Kidney (tissue), 14 donors: ENCODE data around the gene PICALM. TPM values are rescaled to one million over a fixed set of nuclear protein-coding genes. Genes with fewer than 3 reads are reported as not detected.

Experiments
- DNase-seq, 5 donors: peaks; one replicate each; pipeline ENCODE4 v3.0.0-alpha.2; 2013 to 2020
- FAIRE-seq: peaks from 2 replicates; lab custom pipeline; 2012; peaks lifted over from hg19 to GRCh38; lab: Jason Lieb, UNC
- H3K27ac ChIP-seq, 2 donors: one replicate each; pipeline ENCODE4 v1.7.0; 2013; ENCODE audit warnings: low read depth in 2 of 2, low read length in 2 of 2, inconsistent platforms in 1 of 2
- H3K27me3 ChIP-seq: one replicate; pipeline ENCODE4 v1.7.1; 2013; ENCODE audit warnings: low read length, inconsistent platforms; ENCODE audit not compliant: control insufficient read depth, insufficient read depth
- H3K36me3 ChIP-seq, 3 donors: one replicate each; pipeline versions ENCODE4 v1.7.0 to v1.7.1; 2013; ENCODE audit warnings: low read length in 3 of 3, control low read depth in 1 of 3, inconsistent platforms in 1 of 3; ENCODE audit not compliant: insufficient read depth in 3 of 3, control insufficient read depth in 2 of 3
- H3K4me1 ChIP-seq, 3 donors: one replicate each; pipeline versions ENCODE4 v1.7.0 to v1.7.1; 2013; ENCODE audit warnings: low read length in 3 of 3, inconsistent platforms in 1 of 3, low read depth in 1 of 3; ENCODE audit not compliant: control insufficient read depth in 2 of 3, insufficient read depth in 2 of 3
- H3K4me3 ChIP-seq, 3 donors: one replicate each; pipeline versions ENCODE4 v1.7.0 to v1.8.1; 2013; ENCODE audit warnings: low read length in 3 of 3, control low read depth in 1 of 3, inconsistent platforms in 1 of 3
- H3K9ac ChIP-seq, 3 donors: one replicate each; pipeline versions ENCODE4 v1.7.0 to v1.7.1; 2013; ENCODE audit warnings: low read length in 3 of 3, control low read depth in 1 of 3, inconsistent platforms in 1 of 3
- H3K9me3 ChIP-seq, 3 donors: one replicate each; pipeline versions ENCODE4 v1.7.0 to v1.7.1; 2013; ENCODE audit warnings: low read length in 3 of 3, control low read depth in 1 of 3, inconsistent platforms in 1 of 3; ENCODE audit not compliant: control insufficient read depth in 2 of 3, insufficient read depth in 1 of 3
- intact Hi-C: fragments of 100-400 bp; cut with DNase I; formaldehyde crosslinking; loops from one replicate; pipeline ENCODE4 v1.11.1; 2022
- polyA plus RNA-seq: library from polyadenylated mRNA; stranded (reverse); fragments of 350-450 nt; fragmentation: Illumina TruSeq; extraction: RNeasy Lipid Tissue Mini Kit (QIAGEN cat#74804); gene quantifications from one replicate; pipeline ENCODE4 v1.2.3, GENCODE V29; 2014; ENCODE audit warnings: low read depth, low replicate concordance; ENCODE audit not compliant: insufficient read depth
- total RNA-seq: library from RNA; stranded (reverse); fragmentation: NEBNext Ultra II Directional; extraction: Animal tissue kit (Norgen Biotek cat#: 25700); gene quantifications from one replicate; pipeline ENCODE4 v1.2.1, GENCODE V29; 2021
- TF ChIP-seq, protein P1 (sequence below): IDR thresholded peaks from 3 replicates; pipeline ENCODE4 v1.5.1; 2012; ENCODE audit warnings: mild to moderate bottlenecking, moderate library complexity, borderline replicate concordance; ENCODE audit not compliant: insufficient read depth; ENCODE audit errors: extremely low read depth
- donor health status: control.
- donor health status: control.
- donor health status: control.
- donor health status: control.
- donor health status: control.
- donor health status: DM: yes; HTN: yes; CAD: no.
- donor health status: Normal renal cell carcinoma (clear cell type).

Gene PICALM
- total and polyA plus RNA-seq, 2 donors from 2014 or later: 118 to 244 TPM

- peak overlapping the region in 1 of 2 donors; percentile 63 for H3K27ac ChIP-seq
- no peaks in the 10 kb centered on the region for H3K36me3 ChIP-seq
- peaks cover 0 to 37% (median 19%) of the 10 kb centered on the region in 3 donors for H3K4me1 ChIP-seq
- FAIRE-seq (peak; percentile 95), DNase-seq (peak in 4 of 5 donors; percentile 71 to 95 (median 89))
- no peaks in the 10 kb centered on the region for H3K27me3 ChIP-seq
- peak overlapping the region in 2 of 3 donors; percentile 53 for H3K4me3 ChIP-seq
- peak overlapping the region in 1 of 3 donors; percentile 59 for H3K9ac ChIP-seq
- intact Hi-C loops: no loop called here
- TF ChIP-seq, protein P1, sequence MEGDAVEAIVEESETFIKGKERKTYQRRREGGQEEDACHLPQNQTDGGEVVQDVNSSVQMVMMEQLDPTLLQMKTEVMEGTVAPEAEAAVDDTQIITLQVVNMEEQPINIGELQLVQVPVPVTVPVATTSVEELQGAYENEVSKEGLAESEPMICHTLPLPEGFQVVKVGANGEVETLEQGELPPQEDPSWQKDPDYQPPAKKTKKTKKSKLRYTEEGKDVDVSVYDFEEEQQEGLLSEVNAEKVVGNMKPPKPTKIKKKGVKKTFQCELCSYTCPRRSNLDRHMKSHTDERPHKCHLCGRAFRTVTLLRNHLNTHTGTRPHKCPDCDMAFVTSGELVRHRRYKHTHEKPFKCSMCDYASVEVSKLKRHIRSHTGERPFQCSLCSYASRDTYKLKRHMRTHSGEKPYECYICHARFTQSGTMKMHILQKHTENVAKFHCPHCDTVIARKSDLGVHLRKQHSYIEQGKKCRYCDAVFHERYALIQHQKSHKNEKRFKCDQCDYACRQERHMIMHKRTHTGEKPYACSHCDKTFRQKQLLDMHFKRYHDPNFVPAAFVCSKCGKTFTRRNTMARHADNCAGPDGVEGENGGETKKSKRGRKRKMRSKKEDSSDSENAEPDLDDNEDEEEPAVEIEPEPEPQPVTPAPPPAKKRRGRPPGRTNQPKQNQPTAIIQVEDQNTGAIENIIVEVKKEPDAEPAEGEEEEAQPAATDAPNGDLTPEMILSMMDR: peak; percentile 98
- no peaks in the 10 kb centered on the region for H3K9me3 ChIP-seq
Observed at GRCh38 chr11:86041975-86042378, 26.9 kb downstream of the PICALM start.

DNA sequence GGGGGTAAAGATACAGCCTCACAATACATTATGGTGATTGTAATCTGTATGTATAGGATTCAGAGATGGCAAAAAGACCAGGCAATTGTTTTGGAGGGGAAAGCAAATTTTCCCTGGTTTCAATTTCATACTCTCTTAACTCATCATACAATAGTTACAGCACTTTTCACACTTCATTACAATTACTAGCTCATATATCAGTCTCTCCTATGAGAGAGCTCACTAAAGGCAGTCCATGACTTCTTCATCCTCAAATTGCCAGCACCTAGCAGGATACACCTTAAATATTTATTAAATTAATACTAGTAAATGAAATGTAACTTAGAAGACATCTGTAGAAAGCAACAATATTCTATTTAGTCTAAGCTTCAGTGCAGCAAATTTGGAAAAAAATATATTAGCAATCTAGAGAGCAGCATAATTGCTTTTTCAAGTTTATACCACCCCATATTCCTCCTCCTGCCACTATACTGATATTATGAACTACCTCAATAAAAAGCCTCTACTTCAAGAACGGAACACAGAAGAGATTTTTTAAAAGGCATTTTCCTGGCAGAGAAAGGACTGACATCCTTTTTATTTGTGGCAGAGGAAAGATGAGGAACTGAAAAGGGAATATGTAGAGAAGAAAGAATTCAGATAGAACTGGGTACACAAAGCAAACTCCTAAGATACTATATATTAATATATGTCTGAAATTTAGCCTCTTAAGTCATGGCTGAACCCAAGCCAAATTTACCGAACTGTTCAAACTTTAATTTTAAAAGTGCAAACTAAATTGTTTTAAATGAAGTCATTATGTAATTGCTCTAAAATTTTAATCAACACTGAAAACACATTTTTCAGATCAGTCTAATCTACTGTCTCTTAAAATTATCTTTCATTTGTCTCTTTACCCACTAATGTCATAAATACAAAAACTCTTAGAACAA lies 27.7 kb downstream of the PICALM start:
- H3K9ac ChIP-seq: peak overlapping the region in 1 of 3 donors; percentile 59
- peak overlapping the region in 2 of 3 donors; percentile 53 for H3K4me3 ChIP-seq
- FAIRE-seq (peak; percentile 15), DNase-seq (no peak)
- TF ChIP-seq, protein P1: no peak
- no peaks in the 10 kb centered on the region for H3K9me3 ChIP-seq
- peak overlapping the region in 1 of 2 donors; percentile 63 for H3K27ac ChIP-seq
- H3K27me3 ChIP-seq: no peaks in the 10 kb centered on the region
- intact Hi-C loops: no loop called here
- H3K36me3 ChIP-seq: no peaks in the 10 kb centered on the region
- peaks cover 0 to 39% (median 18%) of the 10 kb centered on the region in 3 donors for H3K4me1 ChIP-seq

DNA sequence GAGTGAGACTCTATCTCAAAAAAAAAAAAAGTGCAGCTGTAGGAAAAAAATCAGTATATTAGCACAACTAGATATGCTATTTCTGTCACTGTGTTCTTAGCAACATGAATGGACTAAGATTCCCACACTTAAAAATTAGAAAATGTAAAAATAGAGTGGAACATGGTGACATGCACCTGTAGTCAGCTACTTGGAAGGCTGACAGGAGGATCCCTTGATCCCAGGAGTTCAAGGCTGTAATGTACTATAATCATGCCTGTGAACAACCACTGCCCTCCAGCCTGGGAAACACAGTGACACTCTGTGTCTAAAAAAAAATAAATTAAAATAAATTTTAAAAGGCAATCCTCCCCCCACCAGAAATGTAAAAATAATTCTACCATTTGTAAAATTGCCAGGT lies 29.8 kb downstream of the PICALM start:
- Histone ChIP-seq H3K9ac (no peak overlapping the region), H3K36me3 (no peaks in the 10 kb centered on the region), H3K27ac (no peak overlapping the region), H3K4me1 (peaks cover 0 to 37% (median 14%) of the 10 kb centered on the region in 3 donors), H3K27me3 (no peaks in the 10 kb centered on the region), H3K9me3 (no peaks in the 10 kb centered on the region), H3K4me3 (no peak overlapping the region)
- DNase-seq: no peak
- no peak for FAIRE-seq
- TF ChIP-seq, protein P1: no peak
- intact Hi-C loops: loop anchor here (10.0 kb wide), 1 partner anchor 166 kb away; no protein-coding TSS in a partner anchor
